LNCaP clone FGC (cell line): ENCODE data around the gene DEPDC1B.

Experiments
- DNase-seq: peaks from one replicate; pipeline ENCODE4 v3.0.0-alpha.2; 2011; ENCODE audit warnings: low read depth
- H3K4me3 ChIP-seq: 2 replicates; pipeline ENCODE4 v1.5.1; 2011; ENCODE audit warnings: mild to moderate bottlenecking, low read depth, low read length, control low read depth
- TF ChIP-seq, protein P1 (sequence below): IDR thresholded peaks from 2 replicates; pipeline ENCODE4 v1.5.1; 2012; ENCODE audit warnings: mild to moderate bottlenecking; ENCODE audit not compliant: control insufficient read depth, insufficient read depth; ENCODE audit errors: extremely low read depth

Gene DEPDC1B

DNA sequence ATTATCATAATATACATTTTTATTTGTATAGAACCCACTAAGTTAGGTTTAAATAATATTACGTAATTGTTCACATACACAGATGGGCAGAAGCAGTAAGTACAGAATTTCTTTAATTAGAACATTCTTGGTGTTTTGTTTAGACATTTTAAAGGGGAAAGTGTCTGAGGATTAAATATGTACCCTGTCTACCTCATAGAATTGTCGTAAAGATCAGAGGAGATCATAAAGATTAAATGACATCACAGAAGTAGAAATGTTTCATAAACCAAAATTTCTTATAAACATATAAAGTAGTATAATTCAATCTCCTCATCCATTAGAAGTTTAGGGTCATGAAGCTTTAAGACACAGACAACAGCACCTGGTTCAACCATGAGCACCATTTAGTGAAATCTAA, 20.1 kb downstream of the DEPDC1B start:
- H3K4me3 ChIP-seq: no peak overlapping the region
- DNase-seq: no peak
- TF ChIP-seq, protein P1, sequence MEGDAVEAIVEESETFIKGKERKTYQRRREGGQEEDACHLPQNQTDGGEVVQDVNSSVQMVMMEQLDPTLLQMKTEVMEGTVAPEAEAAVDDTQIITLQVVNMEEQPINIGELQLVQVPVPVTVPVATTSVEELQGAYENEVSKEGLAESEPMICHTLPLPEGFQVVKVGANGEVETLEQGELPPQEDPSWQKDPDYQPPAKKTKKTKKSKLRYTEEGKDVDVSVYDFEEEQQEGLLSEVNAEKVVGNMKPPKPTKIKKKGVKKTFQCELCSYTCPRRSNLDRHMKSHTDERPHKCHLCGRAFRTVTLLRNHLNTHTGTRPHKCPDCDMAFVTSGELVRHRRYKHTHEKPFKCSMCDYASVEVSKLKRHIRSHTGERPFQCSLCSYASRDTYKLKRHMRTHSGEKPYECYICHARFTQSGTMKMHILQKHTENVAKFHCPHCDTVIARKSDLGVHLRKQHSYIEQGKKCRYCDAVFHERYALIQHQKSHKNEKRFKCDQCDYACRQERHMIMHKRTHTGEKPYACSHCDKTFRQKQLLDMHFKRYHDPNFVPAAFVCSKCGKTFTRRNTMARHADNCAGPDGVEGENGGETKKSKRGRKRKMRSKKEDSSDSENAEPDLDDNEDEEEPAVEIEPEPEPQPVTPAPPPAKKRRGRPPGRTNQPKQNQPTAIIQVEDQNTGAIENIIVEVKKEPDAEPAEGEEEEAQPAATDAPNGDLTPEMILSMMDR: no peak

GRCh38 chr5:60677850-60678664, 21.9 kb downstream of the DEPDC1B start:
- DNase-seq: peak; percentile 63
- no peak overlapping the region for H3K4me3 ChIP-seq
- TF ChIP-seq, protein P1: peak; percentile 78

GRCh38 chr5:60675286-60675685, 24.7 kb downstream of the DEPDC1B start:
- DNase-seq: no peak
- H3K4me3 ChIP-seq: no peak overlapping the region
- TF ChIP-seq, protein P1: no peak

- TF ChIP-seq, protein P1: no peak
- no peak for DNase-seq
- H3K4me3 ChIP-seq: no peak overlapping the region
Measured at GRCh38 chr5:60674251-60675069, 25.5 kb downstream of the DEPDC1B start.

DNA sequence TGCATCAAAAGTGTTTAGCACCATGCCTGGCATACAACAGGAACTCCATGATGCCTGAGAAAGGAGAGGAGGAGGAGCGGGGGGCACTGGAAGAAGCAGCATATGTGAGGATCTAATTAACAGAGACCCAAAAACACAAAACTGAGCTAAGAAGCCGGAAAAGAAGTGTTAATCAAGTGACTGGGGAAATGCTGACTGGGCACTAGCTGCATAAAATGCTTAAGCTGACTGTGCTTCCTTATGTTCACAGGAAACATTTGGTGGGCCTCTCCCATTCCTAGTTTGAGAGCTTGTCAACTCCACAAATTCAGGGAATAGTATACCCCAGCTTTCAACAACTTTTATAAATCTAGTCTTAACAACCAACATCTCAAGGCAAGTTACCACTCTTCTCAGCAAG, 26.6 kb downstream of the DEPDC1B start:
- DNase-seq: no peak
- no peak overlapping the region for H3K4me3 ChIP-seq
- TF ChIP-seq, protein P1: no peak

DNA sequence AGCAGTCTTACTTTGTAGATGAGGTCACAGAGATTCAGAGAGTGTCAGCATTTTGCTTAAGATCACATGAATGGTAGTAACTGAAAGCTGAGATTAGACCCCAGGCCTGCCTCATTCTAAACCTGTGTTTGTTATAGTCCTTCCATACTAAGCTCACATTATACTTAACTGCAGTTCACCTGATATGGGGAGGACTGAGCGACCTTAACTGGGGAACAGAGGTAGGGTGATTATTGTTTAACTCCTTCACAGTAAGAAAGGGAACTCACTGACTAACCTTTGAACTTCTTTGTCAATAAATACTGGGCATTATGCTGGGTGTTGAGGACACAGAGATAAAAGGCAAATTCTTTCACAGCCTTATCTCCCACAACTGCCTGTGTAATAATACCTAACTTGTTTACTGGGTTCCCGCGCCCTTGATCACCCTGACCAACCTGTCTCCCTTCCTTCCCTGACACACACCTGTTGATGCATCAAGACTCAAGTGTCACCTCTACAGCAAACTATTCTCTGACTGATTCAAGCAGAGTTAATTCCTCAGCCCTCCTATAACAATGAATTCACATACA, 27.2 kb downstream of the DEPDC1B start:
- TF ChIP-seq, protein P1: no peak
- DNase-seq: peak; percentile 30
- no peak overlapping the region for H3K4me3 ChIP-seq
